Glutamatergic neuron (in vitro differentiated cells): ENCODE measurements around the gene GPLD1. TPM values are rescaled to one million over a fixed set of nuclear protein-coding genes. Genes with fewer than 3 reads are reported as not detected.

Experiments
- DNase-seq: peaks from one replicate; pipeline ENCODE4 v3.0.0; 2022
- H3K27ac Mint-ChIP-seq: one replicate; pipeline ENCODE4 v1.8.0; 2020; ENCODE audit warnings: mild to moderate bottlenecking, mixed read lengths, inconsistent platforms; ENCODE audit not compliant: unreplicated experiment
- H3K27me3 Mint-ChIP-seq: one replicate; pipeline ENCODE4 v1.8.0; 2020; ENCODE audit warnings: mild to moderate bottlenecking, moderate library complexity, mixed read lengths, inconsistent platforms; ENCODE audit not compliant: unreplicated experiment
- H3K36me3 Mint-ChIP-seq: one replicate; pipeline ENCODE4 v1.8.0; 2020; ENCODE audit warnings: mild to moderate bottlenecking, mixed read lengths, inconsistent platforms; ENCODE audit not compliant: unreplicated experiment
- H3K4me1 Mint-ChIP-seq: one replicate; pipeline ENCODE4 v1.8.0; 2020; ENCODE audit warnings: mild to moderate bottlenecking, low read depth, mixed read lengths, inconsistent platforms; ENCODE audit not compliant: unreplicated experiment
- H3K4me3 Mint-ChIP-seq: one replicate; pipeline ENCODE4 v1.8.0; 2020; ENCODE audit warnings: mild to moderate bottlenecking, mixed read lengths, inconsistent platforms; ENCODE audit not compliant: unreplicated experiment
- H3K9me3 Mint-ChIP-seq: one replicate; pipeline ENCODE4 v1.8.0; 2020; ENCODE audit warnings: mild to moderate bottlenecking, moderate library complexity, mixed read lengths, inconsistent platforms; ENCODE audit not compliant: unreplicated experiment
- total RNA-seq: library from RNA; stranded (reverse); fragmentation: NEBNext Ultra II Directional; extraction: Animal tissue kit (Norgen Biotek cat#: 25700); gene quantifications from one replicate; pipeline ENCODE4 v1.2.1, GENCODE V29; 2021; ENCODE audit not compliant: unreplicated experiment
- TF ChIP-seq, protein P1 (sequence below): fragments of 200-600 bp; sonication (generic); IDR thresholded peaks from one replicate; pipeline ENCODE4 v1.5.0; 2021; ENCODE audit not compliant: partially characterized antibody, unreplicated experiment

Gene GPLD1
- total RNA-seq, 1 donor from 2014 or later = 2.0 TPM

DNA sequence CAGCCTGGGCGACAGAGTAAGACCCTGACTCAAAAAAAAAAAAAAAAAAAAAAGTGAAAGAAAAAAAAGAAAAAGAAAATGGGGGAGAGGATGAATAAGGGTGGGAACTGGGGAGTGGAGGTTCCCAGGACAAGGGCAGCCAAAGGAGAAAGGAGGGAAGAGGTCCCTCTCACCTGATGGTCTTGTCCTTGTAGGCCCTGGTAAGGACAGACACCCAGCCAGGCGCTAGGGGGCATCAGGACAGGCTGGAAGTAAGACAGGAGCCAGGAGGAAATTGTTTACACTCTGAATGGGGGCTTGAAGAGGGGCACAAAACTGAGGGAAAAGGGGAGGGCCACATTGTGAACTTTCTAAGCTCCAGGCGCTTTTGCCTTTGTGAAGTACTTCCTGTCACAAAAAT lies 3.1 kb upstream of the GPLD1 start:
- DNase-seq = peak; percentile 39
- Mint-ChIP-seq H3K4me3 (no peak overlapping the region), H3K27me3 (peaks cover 8% of the 10 kb centered on the region), H3K27ac (no peak overlapping the region), H3K36me3 (peaks cover 9% of the 10 kb centered on the region), H3K9me3 (peaks cover 11% of the 10 kb centered on the region), H3K4me1 (peaks cover 3% of the 10 kb centered on the region)
- TF ChIP-seq, protein P1, sequence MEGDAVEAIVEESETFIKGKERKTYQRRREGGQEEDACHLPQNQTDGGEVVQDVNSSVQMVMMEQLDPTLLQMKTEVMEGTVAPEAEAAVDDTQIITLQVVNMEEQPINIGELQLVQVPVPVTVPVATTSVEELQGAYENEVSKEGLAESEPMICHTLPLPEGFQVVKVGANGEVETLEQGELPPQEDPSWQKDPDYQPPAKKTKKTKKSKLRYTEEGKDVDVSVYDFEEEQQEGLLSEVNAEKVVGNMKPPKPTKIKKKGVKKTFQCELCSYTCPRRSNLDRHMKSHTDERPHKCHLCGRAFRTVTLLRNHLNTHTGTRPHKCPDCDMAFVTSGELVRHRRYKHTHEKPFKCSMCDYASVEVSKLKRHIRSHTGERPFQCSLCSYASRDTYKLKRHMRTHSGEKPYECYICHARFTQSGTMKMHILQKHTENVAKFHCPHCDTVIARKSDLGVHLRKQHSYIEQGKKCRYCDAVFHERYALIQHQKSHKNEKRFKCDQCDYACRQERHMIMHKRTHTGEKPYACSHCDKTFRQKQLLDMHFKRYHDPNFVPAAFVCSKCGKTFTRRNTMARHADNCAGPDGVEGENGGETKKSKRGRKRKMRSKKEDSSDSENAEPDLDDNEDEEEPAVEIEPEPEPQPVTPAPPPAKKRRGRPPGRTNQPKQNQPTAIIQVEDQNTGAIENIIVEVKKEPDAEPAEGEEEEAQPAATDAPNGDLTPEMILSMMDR = no peak

DNA sequence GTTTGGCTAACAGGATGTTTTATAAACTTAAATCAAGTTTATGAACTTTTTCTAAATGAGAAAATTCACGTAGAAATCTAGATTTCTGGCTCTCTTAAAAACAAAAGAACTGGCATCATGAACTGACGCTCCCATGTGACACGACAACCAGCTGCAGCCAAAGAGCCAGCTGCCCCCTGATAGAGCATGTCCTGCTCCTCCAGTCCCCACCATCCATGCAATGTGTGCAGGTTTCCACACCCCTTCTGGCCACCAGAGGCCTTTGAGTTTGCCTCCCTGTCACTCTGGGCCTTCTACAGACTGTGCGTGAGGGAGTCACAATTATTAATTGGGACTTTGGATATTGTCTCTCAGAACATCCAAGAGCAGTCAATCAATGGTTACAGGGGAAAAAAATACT lies 1.6 kb upstream of the GPLD1 start:
- H3K36me3 Mint-ChIP-seq = no peaks in the 10 kb centered on the region
- H3K27ac Mint-ChIP-seq = no peak overlapping the region
- peaks cover 7% of the 10 kb centered on the region for H3K27me3 Mint-ChIP-seq
- DNase-seq = no peak
- H3K4me3 Mint-ChIP-seq = no peak overlapping the region
- TF ChIP-seq, protein P1 = no peak
- H3K4me1 Mint-ChIP-seq = peaks cover 3% of the 10 kb centered on the region
- peaks cover 9% of the 10 kb centered on the region for H3K9me3 Mint-ChIP-seq

DNA sequence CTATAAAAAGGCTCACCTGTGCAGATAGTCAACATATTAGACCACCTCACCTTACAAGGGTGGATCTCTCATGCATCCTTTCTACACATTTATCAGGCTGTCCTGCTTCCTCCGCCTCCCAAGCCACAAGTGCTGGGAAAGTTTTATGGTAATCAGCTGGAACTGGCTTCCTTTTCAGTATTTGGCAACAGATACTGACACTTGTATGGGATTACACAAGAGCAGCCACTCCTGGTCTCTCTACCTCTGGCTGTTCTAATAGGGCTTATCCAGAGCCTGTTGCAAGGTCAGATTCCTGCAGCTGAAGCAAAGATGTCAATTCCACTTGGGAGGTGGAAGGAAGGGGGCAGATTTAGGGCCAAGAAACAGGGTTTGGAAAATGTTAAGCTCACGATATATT lies 503 bp upstream of the GPLD1 start:
- peaks cover 7% of the 10 kb centered on the region for H3K9me3 Mint-ChIP-seq
- no peak for DNase-seq
- H3K27me3 Mint-ChIP-seq = peaks cover 7% of the 10 kb centered on the region
- no peaks in the 10 kb centered on the region for H3K36me3 Mint-ChIP-seq
- peaks cover 3% of the 10 kb centered on the region for H3K4me1 Mint-ChIP-seq
- H3K4me3 Mint-ChIP-seq = no peak overlapping the region
- H3K27ac Mint-ChIP-seq = no peak overlapping the region
- TF ChIP-seq, protein P1 = no peak

DNA sequence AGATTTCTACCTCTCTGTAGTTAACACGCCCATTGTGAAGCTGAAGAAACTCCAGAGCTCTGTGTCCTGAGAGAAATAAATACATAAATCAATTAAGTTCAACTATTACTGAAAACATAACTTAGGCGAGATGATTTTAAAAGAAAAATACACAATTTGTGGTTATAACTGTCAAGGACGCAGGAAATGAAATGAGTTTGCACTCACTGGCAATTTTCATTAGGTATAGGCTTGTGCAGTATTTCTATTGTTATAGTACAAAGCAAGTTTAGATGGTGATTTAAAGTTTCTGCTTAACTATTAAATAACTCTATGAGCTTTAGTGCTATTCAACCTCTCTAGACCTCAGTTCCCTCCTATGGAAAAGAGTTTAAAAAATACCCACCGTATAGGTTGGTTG lies 3.3 kb downstream of the GPLD1 start:
- Mint-ChIP-seq H3K27me3 (no peaks in the 10 kb centered on the region), H3K9me3 (peaks cover 1% of the 10 kb centered on the region), H3K27ac (no peak overlapping the region), H3K4me1 (no peaks in the 10 kb centered on the region), H3K36me3 (no peaks in the 10 kb centered on the region), H3K4me3 (no peak overlapping the region)
- TF ChIP-seq, protein P1 = no peak
- no peak for DNase-seq

DNA sequence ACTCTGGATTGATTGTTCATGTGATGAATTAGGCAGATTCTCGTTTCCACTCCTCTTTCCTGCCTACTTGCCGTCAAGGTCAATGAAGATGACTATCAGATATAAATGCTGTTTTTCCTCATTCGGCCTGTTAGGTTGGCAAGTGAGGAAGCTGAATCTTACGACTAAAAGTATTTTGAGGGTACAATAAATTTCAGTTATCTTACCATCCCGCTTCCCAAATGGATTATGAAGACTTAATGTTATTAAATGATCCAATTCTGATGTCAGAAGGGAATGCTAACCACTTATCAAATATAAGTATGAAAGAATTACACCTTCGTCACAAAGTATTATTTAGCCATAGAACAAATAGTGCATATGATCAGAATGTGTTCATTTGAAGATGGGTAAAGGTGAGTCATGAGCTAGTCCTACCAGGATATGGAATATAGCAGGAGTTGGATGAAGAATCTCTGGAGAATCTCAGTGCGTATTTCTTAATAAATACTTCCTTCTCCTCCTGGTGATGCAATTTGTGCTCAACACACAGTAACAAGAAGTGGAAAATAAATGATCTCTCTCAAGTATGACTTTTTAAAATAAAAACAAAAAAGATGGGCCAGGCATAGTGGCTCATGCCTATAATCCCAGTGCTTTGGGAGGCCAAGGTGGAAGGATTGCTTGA lies 4.6 kb downstream of the GPLD1 start:
- H3K27me3 Mint-ChIP-seq = no peaks in the 10 kb centered on the region
- no peak for DNase-seq
- no peak overlapping the region for H3K4me3 Mint-ChIP-seq
- no peaks in the 10 kb centered on the region for H3K9me3 Mint-ChIP-seq
- no peaks in the 10 kb centered on the region for H3K36me3 Mint-ChIP-seq
- H3K27ac Mint-ChIP-seq = no peak overlapping the region
- TF ChIP-seq, protein P1 = no peak
- H3K4me1 Mint-ChIP-seq = no peaks in the 10 kb centered on the region
